GM23338 (cell line): Measurements from ENCODE around the gene OLAH.

Source experiments
- CREB1 ChIP-seq: fragments of 250-450 bp; sonication (Bioruptor Pico); IDR thresholded peaks from 2 replicates; pipeline ENCODE4 v1.5.0; 2020; ENCODE audit warnings: low read depth, mild to moderate bottlenecking, moderate library complexity
- EZH2 ChIP-seq: fragments of 200-600 bp; sonication (generic); IDR thresholded peaks from one replicate; pipeline ENCODE4 v1.8.0; 2017; ENCODE audit warnings: antibody characterized with exemption, mild to moderate bottlenecking, low read depth; ENCODE audit not compliant: unreplicated experiment
- TF ChIP-seq, protein P1 (sequence below), 2 experiments: fragments of 200-600 bp in 1 of 2; sonication (generic) in 1 of 2; conservative IDR thresholded peaks; 2 replicates each; pipeline versions ENCODE4 v1.5.1 to v1.6.1; 2016 to 2017; ENCODE audit warnings: antibody characterized with exemption in 2 of 2, low read depth in 2 of 2, mild to moderate bottlenecking in 2 of 2, moderate library complexity in 1 of 2
- TF ChIP-seq, protein P2 (sequence below): IDR thresholded peaks from one replicate; pipeline ENCODE4 v1.6.1; 2018; ENCODE audit warnings: antibody characterized with exemption; ENCODE audit not compliant: unreplicated experiment

DNA sequence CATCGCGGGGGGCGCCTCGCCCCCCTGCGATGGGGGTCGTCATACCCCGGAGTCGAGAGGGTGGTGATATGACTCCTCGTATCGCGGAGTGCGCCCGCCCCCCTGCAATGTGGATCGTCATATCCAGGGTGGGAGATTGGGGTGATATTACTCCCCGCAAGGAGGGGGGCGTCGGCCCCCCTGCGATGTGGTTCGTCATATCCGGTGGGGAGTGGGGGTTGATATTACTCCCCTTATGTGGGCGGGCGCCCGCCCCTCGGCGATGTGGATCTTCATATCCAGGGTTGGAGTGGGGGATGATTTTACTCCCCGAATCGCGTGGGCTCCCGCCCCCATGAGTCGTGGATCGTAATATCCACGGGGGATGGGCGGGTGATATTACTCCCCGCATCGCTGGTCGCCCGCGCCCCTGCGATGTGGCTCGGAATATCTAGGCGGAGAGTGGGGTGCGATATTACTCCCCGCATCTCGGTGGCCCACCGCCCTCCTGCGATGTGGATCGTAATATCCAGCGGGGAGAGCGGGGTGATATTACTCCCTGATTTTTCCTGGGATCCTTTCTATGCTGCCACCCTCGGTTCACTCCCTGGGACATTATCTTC lies 47.7 kb upstream of the OLAH start:
- TF ChIP-seq, protein P1, sequence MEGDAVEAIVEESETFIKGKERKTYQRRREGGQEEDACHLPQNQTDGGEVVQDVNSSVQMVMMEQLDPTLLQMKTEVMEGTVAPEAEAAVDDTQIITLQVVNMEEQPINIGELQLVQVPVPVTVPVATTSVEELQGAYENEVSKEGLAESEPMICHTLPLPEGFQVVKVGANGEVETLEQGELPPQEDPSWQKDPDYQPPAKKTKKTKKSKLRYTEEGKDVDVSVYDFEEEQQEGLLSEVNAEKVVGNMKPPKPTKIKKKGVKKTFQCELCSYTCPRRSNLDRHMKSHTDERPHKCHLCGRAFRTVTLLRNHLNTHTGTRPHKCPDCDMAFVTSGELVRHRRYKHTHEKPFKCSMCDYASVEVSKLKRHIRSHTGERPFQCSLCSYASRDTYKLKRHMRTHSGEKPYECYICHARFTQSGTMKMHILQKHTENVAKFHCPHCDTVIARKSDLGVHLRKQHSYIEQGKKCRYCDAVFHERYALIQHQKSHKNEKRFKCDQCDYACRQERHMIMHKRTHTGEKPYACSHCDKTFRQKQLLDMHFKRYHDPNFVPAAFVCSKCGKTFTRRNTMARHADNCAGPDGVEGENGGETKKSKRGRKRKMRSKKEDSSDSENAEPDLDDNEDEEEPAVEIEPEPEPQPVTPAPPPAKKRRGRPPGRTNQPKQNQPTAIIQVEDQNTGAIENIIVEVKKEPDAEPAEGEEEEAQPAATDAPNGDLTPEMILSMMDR (conservative IDR thresholded peaks at IDR 0.05; ENCODE audit: low read depth in 2 of 2) = no peak
- TF ChIP-seq, protein P2, sequence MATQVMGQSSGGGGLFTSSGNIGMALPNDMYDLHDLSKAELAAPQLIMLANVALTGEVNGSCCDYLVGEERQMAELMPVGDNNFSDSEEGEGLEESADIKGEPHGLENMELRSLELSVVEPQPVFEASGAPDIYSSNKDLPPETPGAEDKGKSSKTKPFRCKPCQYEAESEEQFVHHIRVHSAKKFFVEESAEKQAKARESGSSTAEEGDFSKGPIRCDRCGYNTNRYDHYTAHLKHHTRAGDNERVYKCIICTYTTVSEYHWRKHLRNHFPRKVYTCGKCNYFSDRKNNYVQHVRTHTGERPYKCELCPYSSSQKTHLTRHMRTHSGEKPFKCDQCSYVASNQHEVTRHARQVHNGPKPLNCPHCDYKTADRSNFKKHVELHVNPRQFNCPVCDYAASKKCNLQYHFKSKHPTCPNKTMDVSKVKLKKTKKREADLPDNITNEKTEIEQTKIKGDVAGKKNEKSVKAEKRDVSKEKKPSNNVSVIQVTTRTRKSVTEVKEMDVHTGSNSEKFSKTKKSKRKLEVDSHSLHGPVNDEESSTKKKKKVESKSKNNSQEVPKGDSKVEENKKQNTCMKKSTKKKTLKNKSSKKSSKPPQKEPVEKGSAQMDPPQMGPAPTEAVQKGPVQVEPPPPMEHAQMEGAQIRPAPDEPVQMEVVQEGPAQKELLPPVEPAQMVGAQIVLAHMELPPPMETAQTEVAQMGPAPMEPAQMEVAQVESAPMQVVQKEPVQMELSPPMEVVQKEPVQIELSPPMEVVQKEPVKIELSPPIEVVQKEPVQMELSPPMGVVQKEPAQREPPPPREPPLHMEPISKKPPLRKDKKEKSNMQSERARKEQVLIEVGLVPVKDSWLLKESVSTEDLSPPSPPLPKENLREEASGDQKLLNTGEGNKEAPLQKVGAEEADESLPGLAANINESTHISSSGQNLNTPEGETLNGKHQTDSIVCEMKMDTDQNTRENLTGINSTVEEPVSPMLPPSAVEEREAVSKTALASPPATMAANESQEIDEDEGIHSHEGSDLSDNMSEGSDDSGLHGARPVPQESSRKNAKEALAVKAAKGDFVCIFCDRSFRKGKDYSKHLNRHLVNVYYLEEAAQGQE = no peak
- no peak for TF ChIP-seq EZH2
- TF ChIP-seq CREB1 (CRISPR knock-in tag) = no peak
